Liver (tissue), 9 donors: ENCODE results near the gene PRSS57. TPM values are rescaled to one million over a fixed set of nuclear protein-coding genes. Genes with fewer than 3 reads are reported as not detected.
A peak's percentile ranks its signal among the peaks of the same experiment; 100 is the strongest.

Experiments used
- DNase-seq: peaks from one replicate; pipeline ENCODE4 v3.0.0-alpha.2; 2017; ENCODE audit warnings: low spot score
- H3K27ac ChIP-seq, 2 donors: one replicate each; pipeline ENCODE4 v1.7.0; 2013; ENCODE audit warnings: inconsistent platforms in 2 of 2, low read length in 2 of 2, control low read depth in 1 of 2, low read depth in 1 of 2, mild to moderate bottlenecking in 1 of 2
- H3K27me3 ChIP-seq, 4 donors: one replicate each; pipeline versions ENCODE4 v1.6.1 to v1.7.0; 2013; ENCODE audit warnings: low read length in 3 of 4, inconsistent platforms in 1 of 4, mild to moderate bottlenecking in 1 of 4, moderate library complexity in 1 of 4; ENCODE audit not compliant: control insufficient read depth in 4 of 4, insufficient read depth in 4 of 4
- H3K36me3 ChIP-seq, 4 donors: one replicate each; pipeline versions ENCODE4 v1.6.1 to v1.7.0; 2013; ENCODE audit warnings: low read length in 3 of 4, mild to moderate bottlenecking in 3 of 4, low read depth in 1 of 4, moderate library complexity in 1 of 4; ENCODE audit not compliant: control insufficient read depth in 4 of 4, insufficient read depth in 3 of 4
- H3K4me1 ChIP-seq, 4 donors: one replicate each; pipeline versions ENCODE4 v1.6.1 to v1.7.0; 2013; ENCODE audit warnings: low read length in 3 of 4, mild to moderate bottlenecking in 3 of 4, moderate library complexity in 1 of 4; ENCODE audit not compliant: control insufficient read depth in 4 of 4, insufficient read depth in 4 of 4
- H3K4me3 ChIP-seq, 3 donors: one replicate each; pipeline versions ENCODE4 v1.6.1 to v1.7.0; 2013; ENCODE audit warnings: low read length in 3 of 3, control low read depth in 1 of 3, low read depth in 1 of 3, mild to moderate bottlenecking in 1 of 3
- H3K9ac ChIP-seq, 2 donors: one replicate each; pipeline ENCODE4 v1.7.0; 2013; ENCODE audit warnings: low read length in 2 of 2, mild to moderate bottlenecking in 2 of 2, moderate library complexity in 2 of 2, control low read depth in 1 of 2, low read depth in 1 of 2
- H3K9me3 ChIP-seq, 4 donors: one replicate each; pipeline versions ENCODE4 v1.6.1 to v1.7.0; 2013; ENCODE audit warnings: low read length in 3 of 4; ENCODE audit not compliant: control insufficient read depth in 4 of 4
- ATF3 ChIP-seq: IDR thresholded peaks from 2 replicates; pipeline ENCODE4 v1.6.1; 2016; ENCODE audit warnings: antibody characterized with exemption
- CTCF ChIP-seq: fragments of 150-350 bp; IDR thresholded peaks from 2 replicates; pipeline ENCODE4 v1.5.1; 2017; ENCODE audit warnings: improper control_type of control experiment, low read depth, low read length; ENCODE audit not compliant: missing input control
- EGR1 ChIP-seq, 2 donors: IDR thresholded peaks; 2 replicates each; pipeline ENCODE4 v1.6.1; 2016 to 2018; ENCODE audit warnings: antibody characterized with exemption in 2 of 2, low read depth in 2 of 2
- FOXA1 ChIP-seq: IDR thresholded peaks from 2 replicates; pipeline ENCODE4 v1.6.1; 2016; ENCODE audit warnings: antibody characterized with exemption
- FOXA2 ChIP-seq: IDR thresholded peaks from 2 replicates; pipeline ENCODE4 v1.6.1; 2016; ENCODE audit warnings: antibody characterized with exemption
- GABPA ChIP-seq, 2 donors: IDR thresholded peaks in 1 of 2; conservative IDR thresholded peaks in 1 of 2; 2 replicates each; pipeline ENCODE4 v1.6.1; 2016; ENCODE audit warnings: antibody characterized with exemption in 2 of 2, mild to moderate bottlenecking in 1 of 2, moderate library complexity in 1 of 2
- HNF4G ChIP-seq: IDR thresholded peaks from 2 replicates; pipeline ENCODE4 v1.6.1; 2016; ENCODE audit warnings: antibody characterized with exemption
- JUND ChIP-seq, 2 donors: IDR thresholded peaks; 2 replicates each; pipeline ENCODE4 v1.6.1; 2016; ENCODE audit warnings: antibody characterized with exemption in 2 of 2
- MAX ChIP-seq: IDR thresholded peaks from 2 replicates; pipeline ENCODE4 v1.6.1; 2016; ENCODE audit warnings: antibody characterized with exemption
- NR2F2 ChIP-seq: IDR thresholded peaks from 2 replicates; pipeline ENCODE4 v1.6.1; 2016; ENCODE audit warnings: antibody characterized with exemption
- RAD21 ChIP-seq, 2 donors: IDR thresholded peaks; 2 replicates each; pipeline ENCODE4 v1.6.1; 2016; ENCODE audit warnings: antibody characterized with exemption in 2 of 2, mild to moderate bottlenecking in 2 of 2
- REST ChIP-seq: IDR thresholded peaks from 2 replicates; pipeline ENCODE4 v1.6.1; 2016; ENCODE audit warnings: antibody characterized with exemption, mild to moderate bottlenecking
- RXRA ChIP-seq, 2 donors: IDR thresholded peaks; 2 replicates each; pipeline ENCODE4 v1.6.1; 2017 to 2018; ENCODE audit warnings: antibody characterized with exemption in 2 of 2, mild to moderate bottlenecking in 1 of 2
- YY1 ChIP-seq: IDR thresholded peaks from 2 replicates; pipeline ENCODE4 v1.6.1; 2016; ENCODE audit warnings: antibody characterized with exemption, mild to moderate bottlenecking
- ZBTB33 ChIP-seq: IDR thresholded peaks from 2 replicates; pipeline ENCODE4 v1.6.1; 2016; ENCODE audit warnings: antibody characterized with exemption
- WGBS: extraction: QIAGEN DNeasy Blood & Tissue Kit; methylation state at CpG from one replicate; pipeline ENCODE4 v1.1.7; 2013; 5-methylcytosine and 5-hydroxymethylcytosine counted together
- polyA plus RNA-seq, 2 donors: library from polyadenylated mRNA; stranded (reverse) in 1 of 2; unstranded in 1 of 2; fragments of 200-250 nt in 1 of 2; fragments of >200 nt in 1 of 2; fragmentation: Nextera tagmentation in 1 of 2; extraction: Ambion mirVana in 1 of 2; gene quantifications; one replicate each; pipeline versions ENCODE4 v1.2.1 to v1.2.3, GENCODE V29; 2013 to 2015
- total RNA-seq, 2 donors: library from RNA; depleted of rRNA; stranded (reverse); fragments of >200 nt; gene quantifications; one replicate each; pipeline ENCODE4 v1.2.3, GENCODE V29; 2014
- donor health status: healthy.
- donor health status: healthy.
- donor health status: healthy.
- donor health status: healthy.
- donor health status: healthy.

PRSS57 gene
- total and polyA plus RNA-seq, 4 donors: 0.10 to 12.1 TPM; not detected in 2

GRCh38 chr19:737591-738093, 42.4 kb upstream of the PRSS57 start:
- H3K27me3 ChIP-seq: no peaks in the 10 kb centered on the region
- H3K27ac ChIP-seq: no peak overlapping the region
- H3K4me1 ChIP-seq: peaks cover 0 to 14% (median 4%) of the 10 kb centered on the region in 4 donors
- no peaks in the 10 kb centered on the region for H3K36me3 ChIP-seq
- DNase-seq: peak; percentile 63
- H3K9ac ChIP-seq: no peak overlapping the region
- no peak overlapping the region for H3K4me3 ChIP-seq
- no peaks in the 10 kb centered on the region for H3K9me3 ChIP-seq
- TF ChIP-seq RAD21 (IDR thresholded peaks at IDR 0.05) (peak; percentile 10 to 54), ATF3 (no peak), FOXA2 (no peak), CTCF (peak; percentile 38), RXRA (IDR thresholded peaks at IDR 0.05) (no peak), MAX (no peak)
- 50% methylated on average over 22 of the region's 22 CpGs for WGBS

DNA sequence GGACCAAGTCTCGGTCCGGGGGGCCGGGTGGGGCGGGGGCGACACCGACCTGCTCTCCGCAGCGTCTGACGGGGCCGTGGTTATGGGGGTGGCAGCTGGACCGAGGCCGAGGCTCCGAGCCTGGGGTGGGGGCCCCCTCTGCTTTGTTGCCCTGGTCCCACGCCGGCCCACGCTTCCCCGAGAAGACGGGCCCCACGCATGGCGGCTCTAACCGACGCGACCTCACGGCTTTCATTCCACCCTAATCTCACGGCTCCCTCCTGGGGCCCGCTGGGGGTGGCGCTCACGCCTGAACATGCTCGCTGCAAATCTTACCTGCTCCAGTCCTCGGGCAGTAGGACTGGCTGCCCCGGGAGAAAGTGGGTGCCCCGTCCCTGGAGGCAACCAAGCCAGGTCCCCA, 40.9 kb upstream of the PRSS57 start:
- Histone ChIP-seq H3K4me1 (peaks cover 0 to 14% (median 4%) of the 10 kb centered on the region in 4 donors), H3K9me3 (no peaks in the 10 kb centered on the region), H3K9ac (no peak overlapping the region), H3K4me3 (no peak overlapping the region), H3K27me3 (no peaks in the 10 kb centered on the region), H3K36me3 (no peaks in the 10 kb centered on the region), H3K27ac (no peak overlapping the region)
- DNase-seq: no peak
- no peak for TF ChIP-seq YY1
- TF ChIP-seq RXRA (IDR thresholded peaks at IDR 0.05): no peak
- no peak for TF ChIP-seq REST
- TF ChIP-seq FOXA2: no peak
- no peak for TF ChIP-seq JUND (IDR thresholded peaks at IDR 0.05)
- TF ChIP-seq RAD21 (IDR thresholded peaks at IDR 0.05): no peak
- no peak for TF ChIP-seq HNF4G
- WGBS: 94% methylated on average over 32 of the region's 32 CpGs

- H3K4me3 ChIP-seq: no peak overlapping the region
- 72% methylated on average over 13 of the region's 13 CpGs for WGBS
- DNase-seq: no peak
- TF ChIP-seq EGR1 (IDR thresholded peaks at IDR 0.05; ENCODE audit: low read depth in 2 of 2) (no peak), YY1 (no peak), GABPA (IDR thresholded peaks at IDR 0.05 in 1 of 2, conservative IDR thresholded peaks at IDR 0.05 in 1 of 2) (no peak), ZBTB33 (no peak), FOXA2 (no peak), NR2F2 (no peak), RXRA (IDR thresholded peaks at IDR 0.05) (no peak), FOXA1 (no peak), REST (no peak), JUND (IDR thresholded peaks at IDR 0.05) (no peak), MAX (no peak), RAD21 (IDR thresholded peaks at IDR 0.05) (no peak)
- H3K4me1 ChIP-seq: peaks cover 0 to 6% (median 4%) of the 10 kb centered on the region in 4 donors
- H3K27me3 ChIP-seq: no peaks in the 10 kb centered on the region
- no peak overlapping the region for H3K27ac ChIP-seq
- no peaks in the 10 kb centered on the region for H3K36me3 ChIP-seq
- H3K9ac ChIP-seq: no peak overlapping the region
- H3K9me3 ChIP-seq: no peaks in the 10 kb centered on the region
Observed at GRCh38 chr19:734716-735115, 39.5 kb upstream of the PRSS57 start.
